IPS-NIHi11 (cell line): ENCODE results near the gene TXNRD2.

ENCODE experiments used
- DNase-seq: peaks from one replicate; pipeline ENCODE4 v3.0.0; 2012; ENCODE audit warnings: mixed read lengths, low spot score

TXNRD2 gene

GRCh38 chr22:19875531-19876313, 65.9 kb downstream of the TXNRD2 start:
- no peak for DNase-seq

- DNase-seq = no peak
Observed at GRCh38 chr22:19875061-19875530, 66.5 kb downstream of the TXNRD2 start.

- DNase-seq = no peak
Observed at GRCh38 chr22:19874307-19875060, 67.1 kb downstream of the TXNRD2 start.

GRCh38 chr22:19873960-19874306, 67.7 kb downstream of the TXNRD2 start:
- DNase-seq = no peak

- no peak for DNase-seq
Observed at GRCh38 chr22:19873138-19873959, 68.3 kb downstream of the TXNRD2 start.

GRCh38 chr22:19872779-19873137, 68.9 kb downstream of the TXNRD2 start:
- DNase-seq = no peak

- DNase-seq = peak; percentile 4
Observed at GRCh38 chr22:19871845-19872778, 69.5 kb downstream of the TXNRD2 start.

- peak; percentile 7 for DNase-seq
Observed at GRCh38 chr22:19871023-19871844, 70.4 kb downstream of the TXNRD2 start.

GRCh38 chr22:19870153-19871022, 71.2 kb downstream of the TXNRD2 start:
- DNase-seq = peak; percentile 4

GRCh38 chr22:19869497-19870152, 72.0 kb downstream of the TXNRD2 start:
- peak; percentile 5 for DNase-seq

GRCh38 chr22:19868773-19869471, 72.7 kb downstream of the TXNRD2 start:
- DNase-seq = no peak

- no peak for DNase-seq
Observed at GRCh38 chr22:19868333-19868732, 73.3 kb downstream of the TXNRD2 start.

GRCh38 chr22:19867617-19868016, 74.0 kb downstream of the TXNRD2 start:
- DNase-seq = no peak

- no peak for DNase-seq
Observed at GRCh38 chr22:19866665-19867009, 75.0 kb downstream of the TXNRD2 start.

GRCh38 chr22:19865141-19865829, 76.3 kb downstream of the TXNRD2 start:
- DNase-seq = no peak

- no peak for DNase-seq
Observed at GRCh38 chr22:19864538-19865106, 77.0 kb downstream of the TXNRD2 start.

GRCh38 chr22:19863571-19863970, 78.0 kb downstream of the TXNRD2 start:
- no peak for DNase-seq
